IMR-90 (cell line): ENCODE measurements around the gene CDH15. TPM values are rescaled to one million over a fixed set of nuclear protein-coding genes. Genes with fewer than 3 reads are reported as not detected.

ENCODE experiments used
- ATAC-seq: fragments of 200-7000 bp; cut with Tn5 transposase; 2 replicates; pipeline ENCODE4 v1.9.1; 2020; ENCODE audit warnings: low read depth, mild to moderate bottlenecking, moderate library complexity
- BruUV-seq: library from RNA; stranded (reverse); fragments of 400-500 nt; replicated peaks from 2 replicates; lab custom pipeline; 2021; lab: Mats Ljungman, UMichigan
- CTCF ChIA-PET: fragments of 300-600 bp; formaldehyde crosslinking; extraction: SDS; loops from one replicate; lab custom pipeline; 2021; ENCODE audit warnings: antibody characterized with exemption; lab: Yijun Ruan, JAX
- POLR2A ChIA-PET: fragments of 300-600 bp; sonication (Branson Sonifier 250); formaldehyde crosslinking; loops from one replicate; lab custom pipeline; 2022; ENCODE audit warnings: antibody characterized with exemption; ENCODE audit not compliant: unreplicated experiment; lab: Charles Lee
- DNase-seq: peaks from one replicate; pipeline ENCODE4 v3.0.0; 2013
- H2AFZ ChIP-seq: replicated peaks from 2 replicates; pipeline ENCODE3; 2013; ENCODE audit warnings: low read length, mild to moderate bottlenecking; ENCODE audit not compliant: poor library complexity
- H2AK5ac ChIP-seq: 2 replicates; pipeline ENCODE4 v1.6.1; 2013; ENCODE audit warnings: low read depth, low read length, inconsistent platforms
- H2AK9ac ChIP-seq: replicated peaks from 2 replicates; pipeline ENCODE3; 2013; ENCODE audit warnings: mild to moderate bottlenecking, low read depth, low read length, moderate library complexity; ENCODE audit not compliant: poor library complexity
- H2BK120ac ChIP-seq: 2 replicates; pipeline ENCODE4 v1.6.1; 2013; ENCODE audit warnings: low read depth, low read length, inconsistent platforms
- H2BK15ac ChIP-seq: 3 replicates; pipeline ENCODE4 v1.6.1; 2013; ENCODE audit warnings: low read depth, low read length, inconsistent platforms
- H2BK20ac ChIP-seq: 2 replicates; pipeline ENCODE4 v1.6.1; 2013; ENCODE audit warnings: low read depth, mild to moderate bottlenecking, inconsistent platforms, low read length, moderate library complexity
- H2BK5ac ChIP-seq: 2 replicates; pipeline ENCODE4 v1.6.1; 2013; ENCODE audit warnings: mild to moderate bottlenecking, low read depth, low read length, inconsistent platforms; ENCODE audit not compliant: poor library complexity, severe bottlenecking
- H3K14ac ChIP-seq: replicated peaks from 2 replicates; pipeline ENCODE4 v1.6.1; 2013; ENCODE audit warnings: low read depth, low read length, inconsistent platforms
- H3K18ac ChIP-seq: 2 replicates; pipeline ENCODE4 v1.6.1; 2013; ENCODE audit warnings: low read depth, low read length, control low read depth
- H3K23ac ChIP-seq: 2 replicates; pipeline ENCODE4 v1.6.1; 2013; ENCODE audit warnings: low read depth, low read length, inconsistent platforms
- H3K27ac ChIP-seq: 2 replicates; pipeline ENCODE4 v1.5.1; 2013; ENCODE audit warnings: mild to moderate bottlenecking, control low read depth, low read length; ENCODE audit not compliant: insufficient read depth
- H3K27me3 ChIP-seq: 2 replicates; pipeline ENCODE4 v1.6.1; 2013; ENCODE audit warnings: low read length; ENCODE audit not compliant: control insufficient read depth, insufficient read depth
- H3K36me3 ChIP-seq: 2 replicates; pipeline ENCODE4 v1.6.1; 2013; ENCODE audit warnings: low read length, mixed read lengths; ENCODE audit not compliant: control insufficient read depth, insufficient read depth
- H3K4ac ChIP-seq: 2 replicates; pipeline ENCODE4 v1.6.1; 2013; ENCODE audit warnings: low read depth, low read length, inconsistent platforms
- H3K4me1 ChIP-seq: 2 replicates; pipeline ENCODE4 v1.6.1; 2013; ENCODE audit warnings: low read length, mixed read lengths; ENCODE audit not compliant: control insufficient read depth, insufficient read depth
- H3K4me2 ChIP-seq: 2 replicates; pipeline ENCODE4 v1.6.1; 2013; ENCODE audit warnings: low read depth, mild to moderate bottlenecking, control low read depth, low read length, moderate library complexity
- H3K4me3 ChIP-seq: 2 replicates; pipeline ENCODE4 v1.5.1; 2013; ENCODE audit warnings: low read depth, mild to moderate bottlenecking, control low read depth, low read length, moderate library complexity; ENCODE audit not compliant: insufficient read depth
- H3K56ac ChIP-seq: 2 replicates; pipeline ENCODE4 v1.6.1; 2013; ENCODE audit warnings: low read length, inconsistent platforms; ENCODE audit not compliant: insufficient read depth; ENCODE audit errors: extremely low read depth
- H3K79me1 ChIP-seq, 2 experiments: 2 replicates each; pipeline ENCODE4 v1.6.1; 2013; ENCODE audit warnings: low read length in 2 of 2, inconsistent platforms in 1 of 2, low read depth in 1 of 2
- H3K9ac ChIP-seq: 2 replicates; pipeline ENCODE4 v1.6.1; 2013; ENCODE audit warnings: low read depth, low read length, control low read depth
- H3K9me1 ChIP-seq: 2 replicates; pipeline ENCODE4 v1.6.1; 2013; ENCODE audit warnings: low read length, inconsistent platforms; ENCODE audit not compliant: insufficient read depth
- H3K9me3 ChIP-seq: 2 replicates; pipeline ENCODE4 v1.6.1; 2013; ENCODE audit warnings: low read length; ENCODE audit not compliant: control insufficient read depth, insufficient read depth
- H4K20me1 ChIP-seq: 2 replicates; pipeline ENCODE4 v1.6.1; 2013; ENCODE audit warnings: low read length, inconsistent platforms; ENCODE audit not compliant: insufficient read depth
- H4K5ac ChIP-seq: 2 replicates; pipeline ENCODE4 v1.6.1; 2013; ENCODE audit warnings: mild to moderate bottlenecking, low read depth, low read length, control low read depth
- H4K8ac ChIP-seq, 2 experiments: 2 replicates each; pipeline ENCODE4 v1.6.1; 2013; ENCODE audit warnings: low read depth in 2 of 2, low read length in 2 of 2, control low read depth in 1 of 2, inconsistent platforms in 1 of 2
- H4K91ac ChIP-seq: 2 replicates; pipeline ENCODE4 v1.6.1; 2013; ENCODE audit warnings: low read depth, low read length, inconsistent platforms; ENCODE audit not compliant: insufficient read depth
- ELK1 ChIP-seq: fragments of 150-350 bp; IDR thresholded peaks from 2 replicates; pipeline ENCODE4 v1.6.1; 2016; ENCODE audit warnings: low read depth, mild to moderate bottlenecking, low read length, moderate library complexity, borderline replicate concordance
- MAZ ChIP-seq: IDR thresholded peaks from 2 replicates; pipeline ENCODE4 v1.6.1; 2012; ENCODE audit warnings: low read depth, mild to moderate bottlenecking, low read length, improper control_type of control experiment, moderate library complexity, borderline replicate concordance
- MXI1 ChIP-seq: IDR thresholded peaks from 2 replicates; pipeline ENCODE4 v1.6.1; 2012; ENCODE audit warnings: low read depth, mild to moderate bottlenecking, low read length, moderate library complexity, borderline replicate concordance
- RAD21 ChIP-seq: IDR thresholded peaks from 2 replicates; pipeline ENCODE4 v1.6.1; 2012; ENCODE audit warnings: low read length, improper control_type of control experiment
- SMC3 ChIP-seq: fragments of 150-350 bp; IDR thresholded peaks from 2 replicates; pipeline ENCODE4 v1.6.1; 2016; ENCODE audit warnings: low read depth, mild to moderate bottlenecking, antibody characterized with exemption, low read length, moderate library complexity
- WGBS, 2 experiments: methylation state at CpG; one replicate each; pipeline versions ENCODE4 v1.1.5 to v1.1.7; 2013; ENCODE audit warnings: missing lambda C conversion rate in 2 of 2; ENCODE audit not compliant: insufficient read length in 1 of 2; ENCODE audit errors: extremely low coverage in 2 of 2; 5-methylcytosine and 5-hydroxymethylcytosine counted together
- dilution Hi-C: fragments of 300-500 bp; cut with HindIII; formaldehyde crosslinking; loops from one replicate; pipeline ENCODE4 v1.14.3; 2018; ENCODE audit warnings: low sequenced_read_pairs; ENCODE audit not compliant: unreplicated experiment
- in situ Hi-C: fragments of 300-500 bp; cut with MboI; formaldehyde crosslinking; loops from 3 replicates; pipeline ENCODE4 v1.14.3; 2019; ENCODE audit warnings: low sequenced_read_pairs, inconsistent platforms, mixed read lengths
- intact Hi-C: fragments of 100-400 bp; cut with micrococcal nuclease; formaldehyde crosslinking; loops from 2 replicates; pipeline ENCODE4 v1.10.0; 2022
- polyA plus RNA-seq, 3 experiments: library from polyadenylated mRNA; depleted of rRNA; stranded (reverse); fragments of >200 nt; gene quantifications; 2 replicates each; pipeline ENCODE4 v1.2.3, GENCODE V29; 2012; ENCODE audit warnings: low replicate concordance in 1 of 3
- total RNA-seq: library from RNA; depleted of rRNA; stranded (reverse); fragments of >200 nt; gene quantifications from 2 replicates; pipeline ENCODE4 v1.2.3, GENCODE V29; 2012

The CDH15 gene
- total and polyA plus RNA-seq, 2 of the 4 experiments (the other 2 are of a cell fraction): 0.18 to 0.62 TPM

DNA sequence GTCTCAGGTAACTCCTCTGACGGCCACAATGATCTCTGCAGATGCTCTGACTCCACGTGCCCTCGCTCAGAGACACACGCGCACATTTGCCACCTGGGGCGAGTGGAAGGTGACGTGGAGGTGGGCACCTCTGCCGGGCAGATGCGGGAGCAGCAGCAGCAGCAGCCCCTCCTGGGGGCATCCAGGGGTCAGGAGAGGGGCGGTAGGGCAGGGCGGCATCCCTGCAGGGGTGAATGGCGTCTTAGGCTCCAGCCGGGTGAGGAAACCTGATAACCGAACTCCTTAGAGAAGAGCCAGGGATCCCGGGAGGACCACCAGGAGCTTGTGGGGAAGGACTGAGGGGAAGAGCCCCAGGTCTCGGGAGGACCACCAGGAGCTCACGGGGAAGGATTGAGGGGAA is 34.6 kb upstream of the CDH15 start:
- Histone ChIP-seq H3K56ac (no peak overlapping the region), H2BK5ac (no peak overlapping the region), H4K91ac (no peak overlapping the region), H2AK5ac (no peak overlapping the region), H3K4me1 (no peaks in the 10 kb centered on the region), H3K9ac (no peak overlapping the region), H4K5ac (no peak overlapping the region), H3K9me3 (no peaks in the 10 kb centered on the region), H3K14ac (no peak overlapping the region), H3K4me3 (no peak overlapping the region), H3K9me1 (no peaks in the 10 kb centered on the region), H4K8ac (no peak overlapping the region), H3K27me3 (no peaks in the 10 kb centered on the region), H2BK120ac (no peak overlapping the region), H2BK15ac (no peak overlapping the region), H2AK9ac (no peak overlapping the region), H3K27ac (no peak overlapping the region), H3K23ac (no peak overlapping the region), H3K4me2 (no peak overlapping the region), H3K4ac (no peak overlapping the region), H3K79me1 (peaks cover 0 to 4% of the 10 kb centered on the region in 2 experiments; a peak in 1 of 4 replicates), H2BK20ac (no peak overlapping the region), H3K18ac (no peak overlapping the region), H3K36me3 (peaks cover 43% of the 10 kb centered on the region), H4K20me1 (no peaks in the 10 kb centered on the region), H2AFZ (no peak overlapping the region)
- CTCF ChIA-PET: no interaction called here
- BruUV-seq: no TSS peak
- no peak for ATAC-seq
- 96% methylated on average over 5 of the region's 17 CpGs; no CpG with 5 or more reads in 1 of the 2 experiments for WGBS, 2 experiments
- TF ChIP-seq SMC3 (no peak), RAD21 (no peak), MAZ (no peak), MXI1 (no peak), ELK1 (no peak)
- POLR2A ChIA-PET: no interaction called here
- dilution Hi-C loops (no loop called here), in situ Hi-C loops (no loop called here), intact Hi-C loops (no loop called here)
- no peak for DNase-seq
